ENCODE data around the gene NAMPT. TPM values are rescaled to one million over a fixed set of nuclear protein-coding genes. Genes with fewer than 3 reads are reported as not detected.
A peak's percentile ranks its signal among the peaks of the same experiment; 100 is the strongest.

Gene NAMPT
- total RNA-seq, 1 donor from 2014 or later: 130 TPM

DNA sequence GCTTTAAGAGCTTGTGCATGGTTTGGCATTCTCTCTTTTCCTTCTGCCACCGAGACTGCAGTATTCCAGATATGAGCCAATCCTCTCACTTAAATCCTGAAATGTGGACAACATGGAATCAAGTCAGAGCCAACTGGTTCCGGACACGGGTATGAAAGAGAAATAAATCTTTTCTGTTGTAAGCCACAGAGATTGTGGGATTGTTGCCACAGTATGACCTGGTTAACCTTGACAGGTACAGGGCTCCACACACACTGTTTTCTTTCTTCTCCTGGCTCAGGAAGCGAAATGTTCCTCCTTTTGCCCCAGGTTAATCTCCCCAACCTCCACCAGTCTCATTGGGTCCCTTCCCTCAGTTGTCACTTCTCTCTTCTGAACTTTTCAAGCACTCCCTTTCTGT is 6.5 kb upstream of the NAMPT start:
- TF ChIP-seq, protein P1, sequence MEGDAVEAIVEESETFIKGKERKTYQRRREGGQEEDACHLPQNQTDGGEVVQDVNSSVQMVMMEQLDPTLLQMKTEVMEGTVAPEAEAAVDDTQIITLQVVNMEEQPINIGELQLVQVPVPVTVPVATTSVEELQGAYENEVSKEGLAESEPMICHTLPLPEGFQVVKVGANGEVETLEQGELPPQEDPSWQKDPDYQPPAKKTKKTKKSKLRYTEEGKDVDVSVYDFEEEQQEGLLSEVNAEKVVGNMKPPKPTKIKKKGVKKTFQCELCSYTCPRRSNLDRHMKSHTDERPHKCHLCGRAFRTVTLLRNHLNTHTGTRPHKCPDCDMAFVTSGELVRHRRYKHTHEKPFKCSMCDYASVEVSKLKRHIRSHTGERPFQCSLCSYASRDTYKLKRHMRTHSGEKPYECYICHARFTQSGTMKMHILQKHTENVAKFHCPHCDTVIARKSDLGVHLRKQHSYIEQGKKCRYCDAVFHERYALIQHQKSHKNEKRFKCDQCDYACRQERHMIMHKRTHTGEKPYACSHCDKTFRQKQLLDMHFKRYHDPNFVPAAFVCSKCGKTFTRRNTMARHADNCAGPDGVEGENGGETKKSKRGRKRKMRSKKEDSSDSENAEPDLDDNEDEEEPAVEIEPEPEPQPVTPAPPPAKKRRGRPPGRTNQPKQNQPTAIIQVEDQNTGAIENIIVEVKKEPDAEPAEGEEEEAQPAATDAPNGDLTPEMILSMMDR (IDR thresholded peaks at IDR 0.05; ENCODE audit: insufficient read depth, low read length, poor library complexity, severe bottlenecking): no peak
- H3K36me3 ChIP-seq (ENCODE audit: control insufficient read depth, insufficient read depth, low read length): no peaks in the 10 kb centered on the region
- no peak for DNase-seq (ENCODE audit: low read depth)
- no peak overlapping the region for H3K4me3 ChIP-seq (ENCODE audit: low read depth, low read length)
- no peaks in the 10 kb centered on the region for H3K27me3 ChIP-seq (ENCODE audit: control insufficient read depth, insufficient read depth, low read length)

DNA sequence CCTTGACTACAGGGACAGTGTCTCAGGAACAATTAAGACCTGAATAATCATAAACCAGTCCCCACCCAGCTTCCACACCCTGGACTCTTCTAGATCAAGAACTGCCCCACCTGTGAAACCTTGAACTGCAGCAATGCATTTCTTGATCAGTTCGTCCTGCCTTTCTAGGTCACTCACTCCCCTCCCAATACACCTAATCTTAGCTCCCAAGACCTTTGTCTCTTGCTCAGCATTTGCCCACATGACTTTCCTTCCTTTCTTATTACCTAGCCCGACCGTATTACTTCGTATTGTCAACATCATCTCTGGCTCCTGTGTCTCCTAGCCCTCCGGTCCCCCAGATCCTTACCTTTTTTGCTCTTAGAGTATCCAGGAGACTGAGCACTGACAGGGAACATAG is 5.5 kb upstream of the NAMPT start:
- no peak overlapping the region for H3K4me3 ChIP-seq (ENCODE audit: low read depth, low read length)
- no peaks in the 10 kb centered on the region for H3K36me3 ChIP-seq (ENCODE audit: control insufficient read depth, insufficient read depth, low read length)
- DNase-seq (ENCODE audit: low read depth): no peak
- no peaks in the 10 kb centered on the region for H3K27me3 ChIP-seq (ENCODE audit: control insufficient read depth, insufficient read depth, low read length)
- TF ChIP-seq, protein P1 (IDR thresholded peaks at IDR 0.05; ENCODE audit: insufficient read depth, low read length, poor library complexity, severe bottlenecking): no peak

DNA sequence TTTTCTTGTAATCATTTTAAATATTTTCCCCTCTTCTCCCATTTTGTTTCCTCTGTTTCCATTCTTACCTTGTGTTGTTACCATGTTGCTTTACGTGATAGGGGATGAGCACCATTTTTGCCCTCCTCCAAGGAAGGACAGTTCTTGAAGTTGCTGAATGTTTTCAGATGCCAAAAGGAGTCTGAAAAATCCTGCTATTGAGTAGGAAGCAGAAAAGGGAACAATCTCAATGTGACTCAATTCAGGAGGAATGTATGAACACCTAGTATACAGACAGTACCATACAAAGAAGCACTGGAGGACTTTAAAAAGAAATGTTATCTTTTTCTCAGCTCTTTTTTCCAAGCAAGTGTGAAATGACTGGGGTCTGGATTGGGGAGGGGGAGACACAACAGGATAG is 5.1 kb upstream of the NAMPT start:
- H3K27me3 ChIP-seq (ENCODE audit: control insufficient read depth, insufficient read depth, low read length): no peaks in the 10 kb centered on the region
- TF ChIP-seq, protein P1 (IDR thresholded peaks at IDR 0.05; ENCODE audit: insufficient read depth, low read length, poor library complexity, severe bottlenecking): no peak
- no peak for DNase-seq (ENCODE audit: low read depth)
- no peak overlapping the region for H3K4me3 ChIP-seq (ENCODE audit: low read depth, low read length)
- H3K36me3 ChIP-seq (ENCODE audit: control insufficient read depth, insufficient read depth, low read length): no peaks in the 10 kb centered on the region

DNA sequence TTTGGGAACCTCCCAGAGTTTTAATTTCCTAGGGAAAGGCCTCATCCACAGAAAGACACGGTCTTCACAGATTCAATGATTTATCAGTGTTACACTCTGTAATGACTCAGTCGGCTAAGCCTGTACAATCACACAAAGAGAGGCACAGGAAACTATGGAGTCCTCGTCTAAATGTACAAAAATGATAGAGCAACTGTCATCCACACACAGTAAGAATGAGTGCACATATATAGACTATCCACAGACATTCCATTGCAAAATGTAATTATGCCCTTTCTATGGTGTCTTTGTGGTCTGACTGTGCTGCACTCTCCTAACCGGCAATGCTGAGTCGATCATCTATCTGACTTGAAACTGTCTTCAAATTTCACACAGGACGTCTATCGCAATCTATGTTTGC is 3.5 kb upstream of the NAMPT start:
- no peaks in the 10 kb centered on the region for H3K36me3 ChIP-seq (ENCODE audit: control insufficient read depth, insufficient read depth, low read length)
- no peaks in the 10 kb centered on the region for H3K27me3 ChIP-seq (ENCODE audit: control insufficient read depth, insufficient read depth, low read length)
- DNase-seq (ENCODE audit: low read depth): no peak
- no peak overlapping the region for H3K4me3 ChIP-seq (ENCODE audit: low read depth, low read length)
- TF ChIP-seq, protein P1 (IDR thresholded peaks at IDR 0.05; ENCODE audit: insufficient read depth, low read length, poor library complexity, severe bottlenecking): no peak

DNA sequence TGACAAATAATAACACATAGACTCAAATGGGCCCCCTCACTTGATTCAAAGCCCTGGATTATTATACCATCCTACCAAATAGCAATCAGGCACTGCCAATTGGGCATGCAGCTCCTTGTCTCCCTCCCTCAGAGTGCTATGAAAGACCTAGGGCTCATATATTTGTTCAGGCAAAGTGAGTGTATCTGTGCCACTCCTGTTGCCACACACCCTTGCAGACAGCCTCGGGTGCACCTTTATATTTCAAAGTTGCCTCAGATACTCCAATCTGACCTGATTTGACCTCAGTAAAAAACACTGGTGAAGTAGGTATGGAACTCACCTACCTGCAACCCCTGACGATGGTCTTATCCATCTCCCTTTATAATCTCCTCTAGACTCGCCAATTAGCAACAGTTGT is 3.0 kb upstream of the NAMPT start:
- DNase-seq (ENCODE audit: low read depth): no peak
- H3K36me3 ChIP-seq (ENCODE audit: control insufficient read depth, insufficient read depth, low read length): no peaks in the 10 kb centered on the region
- no peak overlapping the region for H3K4me3 ChIP-seq (ENCODE audit: low read depth, low read length)
- TF ChIP-seq, protein P1 (IDR thresholded peaks at IDR 0.05; ENCODE audit: insufficient read depth, low read length, poor library complexity, severe bottlenecking): no peak
- H3K27me3 ChIP-seq (ENCODE audit: control insufficient read depth, insufficient read depth, low read length): no peaks in the 10 kb centered on the region

DNA sequence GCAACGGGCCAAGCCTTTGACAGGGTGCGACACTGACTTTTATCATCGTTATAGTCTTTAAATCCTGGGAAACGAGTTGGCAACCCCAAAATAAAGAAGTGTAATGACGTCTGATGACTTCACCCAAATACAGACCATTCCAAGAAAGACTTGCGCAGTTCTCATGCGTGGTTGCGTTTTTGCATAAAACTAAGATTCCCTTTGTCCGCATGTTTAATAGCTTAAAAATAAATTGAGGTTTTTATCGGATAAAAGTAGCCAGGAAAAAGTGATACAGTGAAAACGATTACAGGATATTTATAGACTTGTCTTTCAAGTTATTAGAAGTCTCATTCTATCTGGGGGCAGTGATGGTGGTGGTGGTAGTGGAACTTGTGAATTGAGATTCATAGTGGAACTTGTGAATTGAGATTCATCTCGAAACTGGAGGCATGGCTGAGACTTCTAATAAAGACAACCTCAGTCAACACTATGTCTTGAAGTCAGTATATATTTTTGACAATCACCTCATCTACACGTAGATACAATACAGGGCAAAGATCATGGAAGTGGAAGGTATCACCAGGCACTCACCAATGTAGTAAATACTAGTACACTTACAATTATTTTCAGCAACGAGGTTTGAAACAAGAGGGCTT is 1.2 kb upstream of the NAMPT start:
- H3K27me3 ChIP-seq (ENCODE audit: control insufficient read depth, insufficient read depth, low read length): no peaks in the 10 kb centered on the region
- DNase-seq (ENCODE audit: low read depth): no peak
- TF ChIP-seq, protein P1 (IDR thresholded peaks at IDR 0.05; ENCODE audit: insufficient read depth, low read length, poor library complexity, severe bottlenecking): no peak
- H3K4me3 ChIP-seq (ENCODE audit: low read depth, low read length): peak overlapping the region; percentile 61
- no peaks in the 10 kb centered on the region for H3K36me3 ChIP-seq (ENCODE audit: control insufficient read depth, insufficient read depth, low read length)

Data from kidney epithelial cell (primary cell).